ENCODE results near the gene PPP6R3.

Gene PPP6R3

GRCh38 chr11:68521969-68522652 lies 61.6 kb downstream of the PPP6R3 start:
- TF ChIP-seq, protein P1, sequence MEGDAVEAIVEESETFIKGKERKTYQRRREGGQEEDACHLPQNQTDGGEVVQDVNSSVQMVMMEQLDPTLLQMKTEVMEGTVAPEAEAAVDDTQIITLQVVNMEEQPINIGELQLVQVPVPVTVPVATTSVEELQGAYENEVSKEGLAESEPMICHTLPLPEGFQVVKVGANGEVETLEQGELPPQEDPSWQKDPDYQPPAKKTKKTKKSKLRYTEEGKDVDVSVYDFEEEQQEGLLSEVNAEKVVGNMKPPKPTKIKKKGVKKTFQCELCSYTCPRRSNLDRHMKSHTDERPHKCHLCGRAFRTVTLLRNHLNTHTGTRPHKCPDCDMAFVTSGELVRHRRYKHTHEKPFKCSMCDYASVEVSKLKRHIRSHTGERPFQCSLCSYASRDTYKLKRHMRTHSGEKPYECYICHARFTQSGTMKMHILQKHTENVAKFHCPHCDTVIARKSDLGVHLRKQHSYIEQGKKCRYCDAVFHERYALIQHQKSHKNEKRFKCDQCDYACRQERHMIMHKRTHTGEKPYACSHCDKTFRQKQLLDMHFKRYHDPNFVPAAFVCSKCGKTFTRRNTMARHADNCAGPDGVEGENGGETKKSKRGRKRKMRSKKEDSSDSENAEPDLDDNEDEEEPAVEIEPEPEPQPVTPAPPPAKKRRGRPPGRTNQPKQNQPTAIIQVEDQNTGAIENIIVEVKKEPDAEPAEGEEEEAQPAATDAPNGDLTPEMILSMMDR (IDR thresholded peaks at IDR 0.05) = no peak

- TF ChIP-seq, protein P1 (IDR thresholded peaks at IDR 0.05) = no peak
These were observed 62.5 kb downstream of the PPP6R3 start for GRCh38 chr11:68523033-68523432.

GRCh38 chr11:68523743-68524142 lies 63.2 kb downstream of the PPP6R3 start:
- TF ChIP-seq, protein P1 (IDR thresholded peaks at IDR 0.05) = no peak

GRCh38 chr11:68524213-68524612 lies 63.7 kb downstream of the PPP6R3 start:
- TF ChIP-seq, protein P1 (IDR thresholded peaks at IDR 0.05) = no peak

DNA sequence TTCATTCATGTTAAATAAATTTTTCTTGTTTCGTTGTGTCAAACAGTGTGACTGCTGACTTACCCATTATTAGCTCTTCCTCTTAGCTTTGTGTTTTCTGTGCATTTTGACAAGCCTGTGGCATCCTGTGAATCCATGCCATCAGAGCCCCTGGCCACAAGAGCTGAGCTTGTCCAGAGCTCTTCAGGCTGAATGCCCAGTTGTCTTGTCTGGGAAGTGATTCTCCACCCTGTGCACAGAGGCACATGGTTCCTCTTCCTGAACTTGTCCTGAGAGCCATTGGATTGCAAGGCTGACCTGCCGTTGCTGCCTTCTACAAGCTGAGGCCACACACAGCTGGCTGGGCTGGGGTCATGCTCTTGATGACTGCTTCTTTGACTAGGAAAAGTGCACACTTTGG lies 64.1 kb downstream of the PPP6R3 start:
- TF ChIP-seq, protein P1 (IDR thresholded peaks at IDR 0.05) = no peak

GRCh38 chr11:68525336-68525735 lies 64.8 kb downstream of the PPP6R3 start:
- TF ChIP-seq, protein P1 (IDR thresholded peaks at IDR 0.05) = no peak

DNA sequence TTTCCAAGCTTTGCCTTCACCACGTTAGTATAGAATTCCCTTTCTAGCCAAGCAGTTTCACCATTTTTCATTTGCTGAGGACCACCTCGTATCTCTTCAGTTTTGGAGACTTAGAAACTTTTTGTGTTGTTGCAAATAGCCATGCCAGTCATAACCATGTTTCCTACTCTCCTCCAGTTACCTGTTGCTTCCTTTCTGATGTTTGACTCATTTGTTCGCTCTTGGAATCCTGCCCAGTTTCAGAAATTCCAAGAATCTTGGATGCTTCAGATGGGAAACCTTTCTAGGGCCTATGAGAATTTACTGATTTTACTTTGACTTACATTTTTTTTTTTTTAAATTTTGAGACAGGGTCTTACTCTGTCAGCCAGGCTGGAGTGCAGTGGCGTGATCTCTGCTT lies 65.4 kb downstream of the PPP6R3 start:
- TF ChIP-seq, protein P1 (IDR thresholded peaks at IDR 0.05) = no peak

DNA sequence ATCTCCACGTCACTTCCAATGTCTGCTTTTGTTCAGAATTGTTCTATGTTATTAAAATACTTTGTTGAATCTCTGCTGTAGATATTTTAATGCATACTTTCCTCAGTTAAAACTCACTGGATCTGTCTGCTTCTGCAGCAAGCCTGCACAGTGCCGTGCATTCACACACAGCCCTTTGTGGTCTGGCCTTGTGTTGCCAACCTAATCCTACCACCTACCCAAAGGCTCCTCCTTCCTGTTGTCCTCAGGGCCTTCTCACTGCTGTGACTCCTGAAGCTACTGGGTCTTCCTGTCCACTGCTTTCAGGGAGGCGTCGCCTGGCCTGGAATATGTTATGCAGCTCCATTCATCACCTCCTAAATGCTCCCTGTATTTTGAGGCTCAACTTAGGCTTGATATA lies 67.0 kb downstream of the PPP6R3 start:
- TF ChIP-seq, protein P1 (IDR thresholded peaks at IDR 0.05) = no peak
